Peyer's patch (tissue), 4 donors: ENCODE measurements around the gene SLC39A9.

ENCODE experiments used
- POLR2A ChIP-seq, 2 donors: fragments of 450-650 bp; IDR thresholded peaks; one replicate each; pipeline ENCODE4 v1.5.1; 2017; ENCODE audit warnings: antibody characterized with exemption in 2 of 2, mild to moderate bottlenecking in 2 of 2, moderate library complexity in 2 of 2
- TF ChIP-seq, protein P1 (sequence below), 6 experiments: fragments of 450-650 bp in 4 of 6; fragments of 200-600 bp in 2 of 6; sonication (generic) in 1 of 6; IDR thresholded peaks; one replicate each; pipeline ENCODE4 v1.5.1; 2017 to 2019; ENCODE audit warnings: antibody characterized with exemption in 6 of 6, mild to moderate bottlenecking in 3 of 6, moderate library complexity in 1 of 6

DNA sequence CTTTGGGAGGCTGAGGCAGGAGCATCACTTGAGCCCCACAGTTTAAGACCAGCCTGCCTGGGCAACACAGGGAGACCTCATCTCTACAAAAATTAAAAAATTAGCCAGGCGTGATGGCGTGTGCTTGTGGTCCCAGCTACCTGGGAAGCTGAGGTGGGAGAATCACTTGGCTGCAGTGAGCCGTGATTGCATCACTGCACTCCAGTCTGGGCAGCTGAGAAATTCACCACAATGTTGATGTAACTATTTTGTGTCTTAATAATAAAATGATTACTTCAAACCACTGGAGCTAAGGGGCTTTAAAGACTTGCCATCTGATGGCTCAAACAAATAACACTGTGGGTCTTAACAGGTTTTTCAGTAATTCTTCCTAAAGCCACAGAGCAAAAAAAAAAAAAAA, 11.2 kb upstream of the SLC39A9 start:
- TF ChIP-seq, protein P1, sequence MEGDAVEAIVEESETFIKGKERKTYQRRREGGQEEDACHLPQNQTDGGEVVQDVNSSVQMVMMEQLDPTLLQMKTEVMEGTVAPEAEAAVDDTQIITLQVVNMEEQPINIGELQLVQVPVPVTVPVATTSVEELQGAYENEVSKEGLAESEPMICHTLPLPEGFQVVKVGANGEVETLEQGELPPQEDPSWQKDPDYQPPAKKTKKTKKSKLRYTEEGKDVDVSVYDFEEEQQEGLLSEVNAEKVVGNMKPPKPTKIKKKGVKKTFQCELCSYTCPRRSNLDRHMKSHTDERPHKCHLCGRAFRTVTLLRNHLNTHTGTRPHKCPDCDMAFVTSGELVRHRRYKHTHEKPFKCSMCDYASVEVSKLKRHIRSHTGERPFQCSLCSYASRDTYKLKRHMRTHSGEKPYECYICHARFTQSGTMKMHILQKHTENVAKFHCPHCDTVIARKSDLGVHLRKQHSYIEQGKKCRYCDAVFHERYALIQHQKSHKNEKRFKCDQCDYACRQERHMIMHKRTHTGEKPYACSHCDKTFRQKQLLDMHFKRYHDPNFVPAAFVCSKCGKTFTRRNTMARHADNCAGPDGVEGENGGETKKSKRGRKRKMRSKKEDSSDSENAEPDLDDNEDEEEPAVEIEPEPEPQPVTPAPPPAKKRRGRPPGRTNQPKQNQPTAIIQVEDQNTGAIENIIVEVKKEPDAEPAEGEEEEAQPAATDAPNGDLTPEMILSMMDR (IDR thresholded peaks at IDR 0.05): no peak
- no peak for TF ChIP-seq POLR2A (IDR thresholded peaks at IDR 0.05)
